Large intestine (tissue), 3 donors: ENCODE results near the gene NIPSNAP3A. TPM values are rescaled to one million over a fixed set of nuclear protein-coding genes. Genes with fewer than 3 reads are reported as not detected.

ENCODE experiments used
- DNase-seq, 2 donors: peaks; one replicate each; pipeline versions ENCODE4 v3.0.0 to v3.0.0-alpha.2; 2013
- H3K27ac ChIP-seq: one replicate; pipeline ENCODE4 v1.5.1; 2013; ENCODE audit warnings: low read length
- H3K27me3 ChIP-seq: 2 replicates; pipeline ENCODE4 v1.6.1; 2013; ENCODE audit warnings: low read length; ENCODE audit not compliant: control insufficient read depth, insufficient read depth
- H3K36me3 ChIP-seq: 2 replicates; pipeline ENCODE4 v1.6.1; 2013; ENCODE audit warnings: low read length; ENCODE audit not compliant: control insufficient read depth, insufficient read depth
- H3K4me1 ChIP-seq: one replicate; pipeline ENCODE4 v1.6.1; 2013; ENCODE audit warnings: low read length; ENCODE audit not compliant: control insufficient read depth, insufficient read depth
- H3K4me3 ChIP-seq: one replicate; pipeline ENCODE4 v1.5.1; 2013; ENCODE audit warnings: low read length
- H3K9me3 ChIP-seq: one replicate; pipeline ENCODE4 v1.6.1; 2013; ENCODE audit warnings: mild to moderate bottlenecking, low read depth, low read length, moderate library complexity; ENCODE audit not compliant: control insufficient read depth
- WGBS: methylation state at CpG from one replicate; pipeline ENCODE4 v1.1.5; 2013; ENCODE audit warnings: low lambda C conversion rate; ENCODE audit not compliant: insufficient coverage; 5-methylcytosine and 5-hydroxymethylcytosine counted together
- polyA plus RNA-seq: library from polyadenylated mRNA; unstranded; fragments of 120-200 nt; gene quantifications from one replicate; pipeline ENCODE4 v1.2.1, GENCODE V29; 2013

Gene NIPSNAP3A
- polyA plus RNA-seq, 1 donor = 48.8 TPM

- no peak for DNase-seq
- H3K27ac ChIP-seq = no peak overlapping the region
- WGBS = 92% methylated on average over 2 of the region's 4 CpGs
- no peaks in the 10 kb centered on the region for H3K9me3 ChIP-seq
- no peak overlapping the region for H3K4me3 ChIP-seq
- H3K4me1 ChIP-seq = no peaks in the 10 kb centered on the region
- H3K27me3 ChIP-seq = no peaks in the 10 kb centered on the region
- H3K36me3 ChIP-seq = peaks cover 39% of the 10 kb centered on the region
Measured at GRCh38 chr9:104783588-104783987, 36.1 kb downstream of the NIPSNAP3A start.

- Histone ChIP-seq H3K9me3 (no peaks in the 10 kb centered on the region), H3K27me3 (no peaks in the 10 kb centered on the region), H3K4me3 (no peak overlapping the region), H3K36me3 (peaks cover 44% of the 10 kb centered on the region), H3K4me1 (no peaks in the 10 kb centered on the region), H3K27ac (no peak overlapping the region)
- WGBS = no CpG with 5 or more reads among the region's 2 CpGs
- DNase-seq = no peak
Measured at GRCh38 chr9:104784098-104784497, 36.6 kb downstream of the NIPSNAP3A start.

- H3K4me3 ChIP-seq = no peak overlapping the region
- H3K27ac ChIP-seq = no peak overlapping the region
- H3K4me1 ChIP-seq = no peaks in the 10 kb centered on the region
- H3K36me3 ChIP-seq = peaks cover 54% of the 10 kb centered on the region
- H3K27me3 ChIP-seq = no peaks in the 10 kb centered on the region
- H3K9me3 ChIP-seq = no peaks in the 10 kb centered on the region
- no CpG with 5 or more reads among the region's 1 CpG for WGBS
- DNase-seq = no peak
Measured at GRCh38 chr9:104786293-104786692, 38.8 kb downstream of the NIPSNAP3A start.

DNA sequence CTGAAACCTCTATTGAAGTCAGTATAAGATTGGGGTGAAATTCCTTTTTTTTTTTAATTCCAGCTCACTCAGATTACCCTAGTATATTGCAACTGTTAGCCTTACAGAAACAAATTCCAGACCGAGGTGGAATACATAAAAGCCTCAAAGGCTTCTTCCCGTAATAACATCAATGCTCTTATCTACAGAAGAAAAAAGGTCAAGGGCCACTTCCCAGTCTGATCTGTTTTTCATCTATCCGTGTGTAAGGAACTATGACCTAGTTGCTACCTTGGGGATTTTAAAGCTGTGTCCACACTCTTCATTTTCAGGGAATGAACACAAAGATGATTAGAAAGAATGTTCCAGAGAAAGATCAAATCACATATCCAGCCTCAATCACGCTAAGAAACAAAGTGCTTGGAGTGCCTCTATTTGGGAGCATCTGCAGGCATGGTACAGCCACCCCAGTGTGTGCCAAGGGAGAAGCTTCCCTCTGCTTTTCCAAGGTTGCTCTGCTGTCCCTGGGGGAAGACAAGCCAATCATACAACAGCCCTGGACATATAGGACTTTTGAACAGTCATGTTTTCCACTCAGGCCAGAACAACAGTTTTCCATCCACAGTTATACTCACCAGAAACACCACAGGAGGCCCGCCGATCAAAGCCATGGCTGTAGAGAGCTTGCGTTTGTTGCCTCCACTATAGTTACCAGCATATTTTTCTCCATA lies 40.0 kb downstream of the NIPSNAP3A start:
- no peak for DNase-seq
- 83% methylated on average over 1 of the region's 7 CpGs for WGBS
- Histone ChIP-seq H3K4me3 (no peak overlapping the region), H3K27me3 (no peaks in the 10 kb centered on the region), H3K36me3 (peaks cover 61% of the 10 kb centered on the region), H3K4me1 (no peaks in the 10 kb centered on the region), H3K27ac (no peak overlapping the region), H3K9me3 (no peaks in the 10 kb centered on the region)

GRCh38 chr9:104788251-104788650 lies 40.8 kb downstream of the NIPSNAP3A start:
- WGBS = no CpG with 5 or more reads among the region's 3 CpGs
- no peaks in the 10 kb centered on the region for H3K9me3 ChIP-seq
- no peak overlapping the region for H3K27ac ChIP-seq
- H3K36me3 ChIP-seq = peaks cover 67% of the 10 kb centered on the region
- no peaks in the 10 kb centered on the region for H3K4me1 ChIP-seq
- no peak for DNase-seq
- no peak overlapping the region for H3K4me3 ChIP-seq
- H3K27me3 ChIP-seq = no peaks in the 10 kb centered on the region

DNA sequence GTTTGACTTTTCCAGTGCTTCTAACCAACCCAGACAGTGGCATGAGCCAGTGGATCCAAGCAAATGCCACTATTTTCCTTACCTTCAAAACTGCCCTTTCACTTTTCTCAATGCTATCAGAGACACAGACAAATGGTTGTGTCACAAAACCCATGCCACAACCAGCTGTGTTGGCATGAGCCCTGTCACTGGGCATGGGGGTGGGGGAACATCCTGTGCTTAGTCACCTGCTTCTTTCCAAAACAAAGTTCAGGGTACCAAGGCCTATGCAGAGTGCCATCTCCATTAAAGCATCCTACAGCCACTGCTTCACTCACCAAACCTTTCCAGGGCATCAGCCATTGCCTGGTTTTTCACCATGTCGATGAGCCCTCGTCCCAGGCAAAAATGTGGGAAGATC lies 46.6 kb downstream of the NIPSNAP3A start:
- H3K27ac ChIP-seq = no peak overlapping the region
- no peaks in the 10 kb centered on the region for H3K4me1 ChIP-seq
- WGBS = no CpG with 5 or more reads among the region's 2 CpGs
- H3K4me3 ChIP-seq = no peak overlapping the region
- no peak for DNase-seq
- H3K36me3 ChIP-seq = peaks cover 65% of the 10 kb centered on the region
- H3K9me3 ChIP-seq = no peaks in the 10 kb centered on the region
- H3K27me3 ChIP-seq = no peaks in the 10 kb centered on the region

DNA sequence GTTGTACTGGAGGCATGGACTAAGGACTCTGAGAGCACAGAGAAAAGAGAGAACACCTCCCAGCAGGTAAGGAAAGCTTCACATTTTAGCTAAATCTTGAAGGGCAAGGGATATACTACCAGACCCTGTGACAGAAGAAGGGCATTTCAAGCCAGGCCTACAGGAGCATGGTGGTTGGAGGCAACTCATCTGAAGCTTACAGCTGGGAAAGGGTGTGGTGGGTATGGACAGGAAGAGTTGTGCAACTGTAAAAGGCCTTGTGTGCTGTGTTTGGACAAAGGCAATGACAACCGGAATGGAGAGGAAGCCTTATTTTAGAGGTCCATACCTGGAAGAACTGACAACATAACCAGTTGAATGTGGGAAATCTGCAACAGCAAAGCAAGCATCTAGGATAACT lies 47.6 kb downstream of the NIPSNAP3A start:
- Histone ChIP-seq H3K27ac (no peak overlapping the region), H3K36me3 (peaks cover 66% of the 10 kb centered on the region), H3K27me3 (no peaks in the 10 kb centered on the region), H3K4me1 (no peaks in the 10 kb centered on the region), H3K4me3 (no peak overlapping the region), H3K9me3 (no peaks in the 10 kb centered on the region)
- DNase-seq = no peak
- no CpG with 5 or more reads among the region's 1 CpG for WGBS

GRCh38 chr9:104795857-104796256 lies 48.4 kb downstream of the NIPSNAP3A start:
- DNase-seq = no peak
- Histone ChIP-seq H3K36me3 (peaks cover 73% of the 10 kb centered on the region), H3K4me3 (no peak overlapping the region), H3K27ac (no peak overlapping the region), H3K9me3 (no peaks in the 10 kb centered on the region), H3K27me3 (no peaks in the 10 kb centered on the region), H3K4me1 (no peaks in the 10 kb centered on the region)
- no CpG with 5 or more reads among the region's 3 CpGs for WGBS

GRCh38 chr9:104798209-104798995 lies 50.9 kb downstream of the NIPSNAP3A start:
- Histone ChIP-seq H3K4me1 (no peaks in the 10 kb centered on the region), H3K36me3 (peaks cover 75% of the 10 kb centered on the region), H3K4me3 (no peak overlapping the region), H3K9me3 (no peaks in the 10 kb centered on the region), H3K27me3 (no peaks in the 10 kb centered on the region), H3K27ac (no peak overlapping the region)
- no peak for DNase-seq
- no CpG with 5 or more reads among the region's 5 CpGs for WGBS

GRCh38 chr9:104800068-104800785 lies 52.7 kb downstream of the NIPSNAP3A start:
- H3K36me3 ChIP-seq = peaks cover 76% of the 10 kb centered on the region
- 100% methylated on average over 1 of the region's 7 CpGs for WGBS
- H3K9me3 ChIP-seq = no peaks in the 10 kb centered on the region
- H3K27ac ChIP-seq = no peak overlapping the region
- H3K27me3 ChIP-seq = no peaks in the 10 kb centered on the region
- H3K4me1 ChIP-seq = no peaks in the 10 kb centered on the region
- no peak overlapping the region for H3K4me3 ChIP-seq
- no peak for DNase-seq
